Measurements from ENCODE around the gene TSHZ2. TPM values are rescaled to one million over a fixed set of nuclear protein-coding genes. Genes with fewer than 3 reads are reported as not detected.

TSHZ2 gene
- total and polyA plus RNA-seq, 2 of the 4 experiments (the other 2 are of a cell fraction), result under 0.01 to 0.02 TPM

DNA sequence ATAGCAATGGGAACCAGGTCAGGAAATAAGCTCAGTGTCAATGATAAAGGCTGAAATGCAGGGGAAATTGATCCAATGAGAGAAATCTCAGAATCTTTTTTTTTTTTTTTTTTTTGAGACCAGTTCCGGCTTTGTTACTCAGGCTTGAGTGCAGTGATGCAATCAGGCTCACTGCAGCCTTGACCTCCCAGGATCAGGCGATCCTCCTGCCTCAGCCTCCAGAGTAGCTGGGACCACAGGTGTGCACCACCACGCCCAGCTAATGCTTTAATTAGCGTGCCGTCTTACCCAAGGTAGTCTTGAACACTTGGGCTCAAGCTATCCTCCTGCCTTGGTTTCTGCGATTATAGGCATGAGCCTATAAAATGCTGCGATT lies 325.0 kb downstream of the TSHZ2 start:
- Histone ChIP-seq H2BK120ac (ENCODE audit: low read depth, low read length) (no peak overlapping the region), H2AFZ (replicated peaks; ENCODE audit: low read length, poor library complexity) (no peak overlapping the region), H3K18ac (ENCODE audit: low read depth, low read length) (no peak overlapping the region), H3K4me2 (ENCODE audit: low read depth, low read length) (no peak overlapping the region), H3K79me1 (ENCODE audit: low read depth in 1 of 2, low read length in 2 of 2) (no peaks in the 10 kb centered on the region), H3K36me3 (ENCODE audit: control insufficient read depth, insufficient read depth, low read length) (no peaks in the 10 kb centered on the region), H3K9ac (ENCODE audit: low read depth, low read length) (no peak overlapping the region), H4K20me1 (ENCODE audit: insufficient read depth, low read length) (no peaks in the 10 kb centered on the region), H3K4me3 (ENCODE audit: insufficient read depth, low read depth, low read length) (no peak overlapping the region), H3K9me1 (ENCODE audit: insufficient read depth, low read length) (no peaks in the 10 kb centered on the region), H3K4me1 (ENCODE audit: control insufficient read depth, insufficient read depth, low read length) (no peaks in the 10 kb centered on the region; the same call in 1 of the 2 replicates), H2AK9ac (replicated peaks; ENCODE audit: low read depth, low read length, poor library complexity) (no peak overlapping the region), H4K5ac (ENCODE audit: low read depth, low read length) (no peak overlapping the region), H3K14ac (replicated peaks; ENCODE audit: low read depth, low read length) (no peak overlapping the region), H4K91ac (ENCODE audit: insufficient read depth, low read depth, low read length) (no peak overlapping the region), H2BK5ac (ENCODE audit: low read depth, low read length, poor library complexity, severe bottlenecking) (no peak overlapping the region), H4K8ac (ENCODE audit: low read depth in 2 of 2, low read length in 2 of 2) (no peak overlapping the region), H2BK20ac (ENCODE audit: low read depth, low read length) (no peak overlapping the region), H3K4ac (ENCODE audit: low read depth, low read length) (no peak overlapping the region), H3K27me3 (ENCODE audit: control insufficient read depth, insufficient read depth, low read length) (no peaks in the 10 kb centered on the region), H2AK5ac (ENCODE audit: low read depth, low read length) (no peak overlapping the region), H3K9me3 (ENCODE audit: control insufficient read depth, insufficient read depth, low read length) (no peaks in the 10 kb centered on the region), H2BK15ac (ENCODE audit: low read depth, low read length) (no peak overlapping the region), H3K27ac (ENCODE audit: insufficient read depth, low read length) (no peak overlapping the region), H3K56ac (ENCODE audit: extremely low read depth, insufficient read depth, low read length) (no peak overlapping the region), H3K23ac (ENCODE audit: low read depth, low read length) (no peak overlapping the region)
- ATAC-seq (ENCODE audit: low read depth) (no peak), DNase-seq (no peak)
- dilution Hi-C loops (cut with HindIII; ENCODE audit: low sequenced_read_pairs, unreplicated experiment), result no loop called here
- TF ChIP-seq, protein P1, sequence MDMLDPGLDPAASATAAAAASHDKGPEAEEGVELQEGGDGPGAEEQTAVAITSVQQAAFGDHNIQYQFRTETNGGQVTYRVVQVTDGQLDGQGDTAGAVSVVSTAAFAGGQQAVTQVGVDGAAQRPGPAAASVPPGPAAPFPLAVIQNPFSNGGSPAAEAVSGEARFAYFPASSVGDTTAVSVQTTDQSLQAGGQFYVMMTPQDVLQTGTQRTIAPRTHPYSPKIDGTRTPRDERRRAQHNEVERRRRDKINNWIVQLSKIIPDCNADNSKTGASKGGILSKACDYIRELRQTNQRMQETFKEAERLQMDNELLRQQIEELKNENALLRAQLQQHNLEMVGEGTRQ (IDR thresholded peaks at IDR 0.05; ENCODE audit: low read depth, low read length), result no peak
- TF ChIP-seq CEBPB (IDR thresholded peaks at IDR 0.05; ENCODE audit: low read depth, low read length), result no peak
- no peak for TF ChIP-seq SMC3 (IDR thresholded peaks at IDR 0.05; ENCODE audit: low read depth, low read length)
- TF ChIP-seq NFE2L2 (IDR thresholded peaks at IDR 0.05; ENCODE audit: low read depth, low read length), result no peak
- TF ChIP-seq FOS (IDR thresholded peaks at IDR 0.05; ENCODE audit: low read depth, low read length), result no peak
- TF ChIP-seq POLR2A (IDR thresholded peaks at IDR 0.05; ENCODE audit: low read depth, low read length), result no peak
- TF ChIP-seq RAD21 (IDR thresholded peaks at IDR 0.05; ENCODE audit: low read length), result no peak
- TF ChIP-seq, protein P2, sequence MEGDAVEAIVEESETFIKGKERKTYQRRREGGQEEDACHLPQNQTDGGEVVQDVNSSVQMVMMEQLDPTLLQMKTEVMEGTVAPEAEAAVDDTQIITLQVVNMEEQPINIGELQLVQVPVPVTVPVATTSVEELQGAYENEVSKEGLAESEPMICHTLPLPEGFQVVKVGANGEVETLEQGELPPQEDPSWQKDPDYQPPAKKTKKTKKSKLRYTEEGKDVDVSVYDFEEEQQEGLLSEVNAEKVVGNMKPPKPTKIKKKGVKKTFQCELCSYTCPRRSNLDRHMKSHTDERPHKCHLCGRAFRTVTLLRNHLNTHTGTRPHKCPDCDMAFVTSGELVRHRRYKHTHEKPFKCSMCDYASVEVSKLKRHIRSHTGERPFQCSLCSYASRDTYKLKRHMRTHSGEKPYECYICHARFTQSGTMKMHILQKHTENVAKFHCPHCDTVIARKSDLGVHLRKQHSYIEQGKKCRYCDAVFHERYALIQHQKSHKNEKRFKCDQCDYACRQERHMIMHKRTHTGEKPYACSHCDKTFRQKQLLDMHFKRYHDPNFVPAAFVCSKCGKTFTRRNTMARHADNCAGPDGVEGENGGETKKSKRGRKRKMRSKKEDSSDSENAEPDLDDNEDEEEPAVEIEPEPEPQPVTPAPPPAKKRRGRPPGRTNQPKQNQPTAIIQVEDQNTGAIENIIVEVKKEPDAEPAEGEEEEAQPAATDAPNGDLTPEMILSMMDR (conservative IDR thresholded peaks at IDR 0.05; ENCODE audit: low read depth, low read length), result no peak
- no peak for TF ChIP-seq BHLHE40 (IDR thresholded peaks at IDR 0.05; ENCODE audit: low read depth, low read length)
- no peak for TF ChIP-seq MXI1 (IDR thresholded peaks at IDR 0.05; ENCODE audit: borderline replicate concordance, low read depth, low read length)
- TF ChIP-seq ELK1 (IDR thresholded peaks at IDR 0.05; ENCODE audit: borderline replicate concordance, low read depth, low read length), result no peak
- no peak for TF ChIP-seq MAFK (IDR thresholded peaks at IDR 0.05; ENCODE audit: low read depth, low read length)
- no peak for TF ChIP-seq CHD1 (IDR thresholded peaks at IDR 0.05; ENCODE audit: low read depth, low read length)
- TF ChIP-seq RCOR1 (IDR thresholded peaks at IDR 0.05; ENCODE audit: insufficient replicate concordance, low read length), result no peak
- TF ChIP-seq MAZ (IDR thresholded peaks at IDR 0.05; ENCODE audit: borderline replicate concordance, low read depth, low read length), result no peak
- TF ChIP-seq RFX5 (IDR thresholded peaks at IDR 0.05; ENCODE audit: low read depth, low read length), result no peak
- BruUV-seq (replicated peaks), result no TSS peak
- intact Hi-C loops (cut with micrococcal nuclease), result no loop called here
- CTCF ChIA-PET, result no interaction called here
- in situ Hi-C loops (cut with MboI; ENCODE audit: low sequenced_read_pairs), result no loop called here
- WGBS, 2 experiments (ENCODE audit: extremely low coverage in 2 of 2, insufficient read length in 1 of 2), result 82% methylated on average over 4 of the region's 7 CpGs; no CpG with 5 or more reads in 1 of the 2 experiments
- POLR2A ChIA-PET (ENCODE audit: unreplicated experiment), result no interaction called here

All from IMR-90 (cell line).